HCT116 (cell line): ENCODE measurements around the gene TAF4. TPM values are rescaled to one million over a fixed set of nuclear protein-coding genes. Genes with fewer than 3 reads are reported as not detected.

Experiments used
- ATAC-seq: fragments of 200-7000 bp; cut with Tn5 transposase; 2 replicates; pipeline ENCODE4 v1.9.1; 2020; ENCODE audit warnings: mild to moderate bottlenecking, moderate library complexity
- BruUV-seq: library from RNA; stranded (reverse); fragments of 400-500 nt; replicated peaks from 2 replicates; lab custom pipeline; 2021; lab: Mats Ljungman, UMichigan
- CTCF ChIA-PET: fragments of 300-600 bp; sonication (Branson Sonifier 250); formaldehyde crosslinking; loops from one replicate; lab custom pipeline; 2021; ENCODE audit warnings: antibody characterized with exemption; lab: Charles Lee
- POLR2A ChIA-PET: fragments of 300-600, 350-600 bp; sonication (Branson Sonifier 250); formaldehyde crosslinking; loops from one replicate; lab custom pipeline; 2021; ENCODE audit warnings: antibody characterized with exemption; lab: Charles Lee
- RAD21 ChIA-PET, 2 experiments: fragments of 300-600 bp; sonication (Branson Sonifier 250); formaldehyde crosslinking; loops; one replicate each; lab custom pipeline; 2023; ENCODE audit warnings: low total read pairs in 2 of 2; ENCODE audit not compliant: uncharacterized antibody in 2 of 2, unreplicated experiment in 2 of 2, low non-redundant PET in 1 of 2; lab: Charles Lee
- DNase-seq: peaks from one replicate; pipeline ENCODE4 v3.0.0-alpha.2; 2010; ENCODE audit warnings: low read depth, low spot score
- H2AFZ ChIP-seq: fragments of 200-600 bp; shearing (Covaris generic), sonication (generic); 2 replicates; pipeline ENCODE4 v1.6.1; 2017; ENCODE audit warnings: low read depth, mixed run types, mixed read lengths, antibody characterized with exemption, low read length; ENCODE audit not compliant: poor library complexity, severe bottlenecking
- H3K27ac ChIP-seq: 2 replicates; pipeline ENCODE4 v1.5.1; 2012; ENCODE audit warnings: low read depth, low read length
- H3K27me3 ChIP-seq: fragments of 200-600 bp; sonication (generic); 2 replicates; pipeline ENCODE4 v1.6.1; 2016; ENCODE audit warnings: mixed run types, low read length, mixed read lengths; ENCODE audit not compliant: insufficient read depth
- H3K36me3 ChIP-seq, 2 experiments: fragments of 200-500 bp in 1 of 2; fragments of 200-600 bp in 1 of 2; sonication (Bioruptor generic) in 1 of 2; sonication (generic) in 1 of 2; 2 replicates each; pipeline versions ENCODE4 v1.5.1 to v1.6.1; 2014 to 2016; ENCODE audit warnings: low read length in 2 of 2, inconsistent platforms in 1 of 2, mixed read lengths in 1 of 2, mixed run types in 1 of 2; ENCODE audit not compliant: insufficient read depth in 2 of 2, control insufficient read depth in 1 of 2
- H3K4me1 ChIP-seq, 2 experiments: fragments of 200-600 bp in 1 of 2; sonication (generic) in 1 of 2; 2 replicates each; pipeline versions ENCODE4 v1.5.1 to v1.6.1; 2012 to 2017; ENCODE audit warnings: low read length in 2 of 2, inconsistent platforms in 1 of 2, mild to moderate bottlenecking in 1 of 2, mixed read lengths in 1 of 2, mixed run types in 1 of 2, moderate library complexity in 1 of 2; ENCODE audit not compliant: insufficient read depth in 2 of 2, control insufficient read depth in 1 of 2
- H3K4me2 ChIP-seq: fragments of 200-600 bp; sonication (generic); 2 replicates; pipeline ENCODE4 v1.6.1; 2017; ENCODE audit warnings: mixed run types, low read length, mixed read lengths
- H3K4me3 ChIP-seq, 2 experiments: fragments of 200-600 bp in 1 of 2; sonication (generic) in 1 of 2; replicated peaks in 1 of 2; 2 replicates each; pipeline ENCODE4 v1.5.1; 2011 to 2016; ENCODE audit warnings: low read length in 2 of 2, control low read depth in 1 of 2, low read depth in 1 of 2, mild to moderate bottlenecking in 1 of 2, mixed read lengths in 1 of 2, mixed run types in 1 of 2
- H3K79me2 ChIP-seq: fragments of 200-600 bp; sonication (generic); 2 replicates; pipeline ENCODE4 v1.6.1; 2017; ENCODE audit warnings: mild to moderate bottlenecking, mixed run types, low read length, moderate library complexity, mixed read lengths; ENCODE audit not compliant: insufficient read depth
- H3K9ac ChIP-seq: fragments of 200-600 bp; sonication (generic); 2 replicates; pipeline ENCODE4 v1.6.1; 2016; ENCODE audit warnings: low read length, mixed read lengths
- H3K9me2 ChIP-seq: fragments of 200-600 bp; sonication (generic), shearing (Covaris generic); 2 replicates; pipeline ENCODE4 v1.6.1; 2017; ENCODE audit warnings: mixed run types, mild to moderate bottlenecking, moderate library complexity; ENCODE audit not compliant: insufficient read depth
- H3K9me3 ChIP-seq, 2 experiments: fragments of 200-500 bp in 1 of 2; fragments of 200-600 bp in 1 of 2; sonication (Bioruptor generic) in 1 of 2; sonication (generic) in 1 of 2; 2 replicates each; pipeline ENCODE4 v1.6.1; 2014 to 2017; ENCODE audit warnings: low read length in 2 of 2, mixed read lengths in 2 of 2, inconsistent platforms in 1 of 2, low read depth in 1 of 2, mild to moderate bottlenecking in 1 of 2, mixed run types in 1 of 2, moderate library complexity in 1 of 2; ENCODE audit not compliant: control insufficient read depth in 1 of 2, insufficient read depth in 1 of 2
- H4K20me1 ChIP-seq: fragments of 200-600 bp; sonication (generic), shearing (Covaris generic); 2 replicates; pipeline ENCODE4 v1.6.1; 2017; ENCODE audit warnings: mixed run types, mild to moderate bottlenecking, moderate library complexity; ENCODE audit not compliant: insufficient read depth
- CBX3 ChIP-seq: IDR thresholded peaks from 2 replicates; pipeline ENCODE4 v1.6.1; 2012; ENCODE audit warnings: low read depth
- CEBPB ChIP-seq: IDR thresholded peaks from 2 replicates; pipeline ENCODE4 v1.6.1; 2012; ENCODE audit warnings: low read depth
- EZH2 ChIP-seq: fragments of 200-600 bp; sonication (generic); IDR thresholded peaks from 2 replicates; pipeline ENCODE4 v1.6.1; 2017; ENCODE audit warnings: antibody characterized with exemption, mixed run types
- RAD21 ChIP-seq: IDR thresholded peaks from 2 replicates; pipeline ENCODE4 v1.6.1; 2012; ENCODE audit warnings: low read depth, mild to moderate bottlenecking
- REST ChIP-seq: IDR thresholded peaks from 2 replicates; pipeline ENCODE4 v1.6.1; 2012; ENCODE audit warnings: low read depth
- intact Hi-C: fragments of 100-400 bp; cut with micrococcal nuclease; formaldehyde crosslinking; loops from 2 replicates; pipeline ENCODE4 v1.10.0; 2022
- total RNA-seq: library from RNA; stranded (reverse); gene quantifications from one replicate; pipeline ENCODE4 v1.2.1, GENCODE V29; 2021; ENCODE audit not compliant: unreplicated experiment

The TAF4 gene
- total RNA-seq, 1 experiment from 2014 or later: 26.8 TPM

- Histone ChIP-seq H3K79me2 (no peaks in the 10 kb centered on the region), H3K27me3 (no peaks in the 10 kb centered on the region), H3K9me2 (no peaks in the 10 kb centered on the region), H3K27ac (no peak overlapping the region), H3K4me2 (no peak overlapping the region), H3K4me1 (no peaks in the 10 kb centered on the region), H2AFZ (no peak overlapping the region), H3K4me3 (no peak overlapping the region), H4K20me1 (no peaks in the 10 kb centered on the region), H3K9ac (no peak overlapping the region), H3K36me3 (no peaks in the 10 kb centered on the region), H3K9me3 (no peaks in the 10 kb centered on the region)
- DNase-seq: no peak
- TF ChIP-seq RAD21: no peak
- TF ChIP-seq EZH2: no peak
- TF ChIP-seq CEBPB: no peak
- no peak for TF ChIP-seq CBX3
- TF ChIP-seq REST: no peak
- intact Hi-C loops: no loop called here
- no TSS peak for BruUV-seq
- no peak for ATAC-seq
- ChIA-PET POLR2A (no interaction called here), RAD21 (no interaction called here), CTCF (no interaction called here)
Measured at GRCh38 chr20:61964675-61965605, 100.7 kb downstream of the TAF4 start.
